GM12891 (cell line): ENCODE results near the gene CABP2.

ENCODE experiments used
- PAX5 ChIP-seq: IDR thresholded peaks from 2 replicates; pipeline ENCODE4 v1.6.1; 2011; ENCODE audit warnings: low read length, moderate library complexity, mild to moderate bottlenecking; ENCODE audit not compliant: insufficient read depth, severe bottlenecking
- POLR2A ChIP-seq: IDR thresholded peaks from 2 replicates; pipeline ENCODE4 v1.6.1; 2011; ENCODE audit warnings: low read depth, low read length, control low read depth
- POLR2AphosphoS5 ChIP-seq: IDR thresholded peaks from 2 replicates; pipeline ENCODE4 v1.6.1; 2011; ENCODE audit warnings: low read depth, low read length, control low read depth
- POU2F2 ChIP-seq: IDR thresholded peaks from 2 replicates; pipeline ENCODE4 v1.6.1; 2011; ENCODE audit warnings: low read depth, mild to moderate bottlenecking, control low read depth, low read length, moderate library complexity
- SPI1 ChIP-seq: IDR thresholded peaks from 2 replicates; pipeline ENCODE4 v1.6.1; 2011; ENCODE audit warnings: low read depth, low read length, control low read depth
- TAF1 ChIP-seq: IDR thresholded peaks from 2 replicates; pipeline ENCODE4 v1.6.1; 2011; ENCODE audit warnings: low read depth, low read length, control low read depth

DNA sequence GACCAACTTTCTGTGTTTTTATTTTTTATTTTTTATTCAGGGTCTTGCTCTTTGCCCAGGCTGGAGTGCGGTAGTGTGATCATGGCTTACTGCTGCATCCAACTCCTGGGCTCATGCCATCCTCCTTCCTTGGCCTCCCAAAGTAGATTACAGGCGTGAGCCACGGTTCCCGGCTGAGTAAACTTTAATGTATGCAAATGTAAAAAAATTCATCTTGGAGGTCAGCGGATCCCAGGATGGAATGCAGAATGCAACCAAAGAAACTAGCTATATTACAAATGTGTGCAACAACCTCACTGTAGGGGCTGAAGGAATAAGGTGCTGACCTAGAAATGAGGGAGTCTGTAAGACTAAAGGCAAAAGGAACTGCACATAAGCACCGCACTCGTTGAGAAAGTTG lies 9.1 kb downstream of the CABP2 start:
- no peak for TF ChIP-seq POLR2AphosphoS5
- no peak for TF ChIP-seq SPI1
- TF ChIP-seq POLR2A, result no peak
- TF ChIP-seq TAF1, result no peak
- TF ChIP-seq POU2F2, result no peak
- TF ChIP-seq PAX5, result no peak
